Skeletal muscle cell (primary cell): ENCODE results near the gene ESPNL.

Experiments
- DNase-seq: peaks from one replicate; pipeline ENCODE4 v3.0.0-alpha.2; 2010; ENCODE audit warnings: low read depth
- H3K4me3 ChIP-seq: 2 replicates; pipeline ENCODE4 v1.5.1; 2011; ENCODE audit warnings: low read depth, mild to moderate bottlenecking, control low read depth, low read length, moderate library complexity

Gene ESPNL

GRCh38 chr2:238097201-238097987 lies 2.7 kb upstream of the ESPNL start:
- no peak overlapping the region for H3K4me3 ChIP-seq
- DNase-seq: no peak

DNA sequence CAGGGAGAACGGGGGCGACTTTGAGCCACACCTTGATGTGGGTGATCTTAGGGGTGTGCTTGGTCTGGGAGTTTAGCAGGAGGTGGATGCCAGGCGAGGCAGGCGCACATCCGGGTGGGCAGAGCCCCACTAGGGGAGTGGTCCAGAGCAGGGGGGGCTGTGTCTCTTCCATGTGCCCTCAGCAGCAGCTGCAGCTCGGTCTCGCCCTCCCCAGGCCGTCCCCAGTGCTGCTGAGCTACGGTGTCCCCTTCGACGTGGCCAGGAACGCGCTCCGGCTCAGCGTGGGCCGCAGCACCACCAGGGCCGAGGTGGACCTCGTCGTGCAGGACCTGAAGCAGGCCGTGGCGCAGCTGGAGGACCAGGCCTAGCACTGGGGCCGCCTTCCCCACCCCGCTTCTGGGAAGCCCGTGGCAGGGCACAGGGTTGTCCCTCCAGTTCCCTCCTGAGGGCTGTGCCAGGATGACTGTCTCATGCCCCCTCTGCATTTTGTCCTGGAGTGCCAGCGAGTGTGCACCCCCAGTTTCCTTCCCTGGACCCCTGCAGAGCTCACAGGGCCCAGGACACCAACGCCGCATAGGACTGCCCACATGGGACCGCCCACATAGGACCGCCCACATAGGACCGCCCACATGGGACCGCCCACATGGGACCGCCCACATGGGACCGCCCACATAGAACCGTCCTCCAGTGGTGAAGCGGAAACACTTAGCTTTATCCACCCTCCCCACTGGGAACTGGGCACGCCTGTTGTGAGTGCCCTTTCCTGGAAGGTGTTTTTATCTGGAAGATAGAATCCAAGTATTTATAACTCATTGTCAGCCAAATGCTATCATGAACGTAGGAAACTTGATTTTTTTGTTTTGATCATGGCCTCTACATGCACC lies 1.9 kb upstream of the ESPNL start:
- peak; percentile 4 for DNase-seq
- H3K4me3 ChIP-seq: no peak overlapping the region

DNA sequence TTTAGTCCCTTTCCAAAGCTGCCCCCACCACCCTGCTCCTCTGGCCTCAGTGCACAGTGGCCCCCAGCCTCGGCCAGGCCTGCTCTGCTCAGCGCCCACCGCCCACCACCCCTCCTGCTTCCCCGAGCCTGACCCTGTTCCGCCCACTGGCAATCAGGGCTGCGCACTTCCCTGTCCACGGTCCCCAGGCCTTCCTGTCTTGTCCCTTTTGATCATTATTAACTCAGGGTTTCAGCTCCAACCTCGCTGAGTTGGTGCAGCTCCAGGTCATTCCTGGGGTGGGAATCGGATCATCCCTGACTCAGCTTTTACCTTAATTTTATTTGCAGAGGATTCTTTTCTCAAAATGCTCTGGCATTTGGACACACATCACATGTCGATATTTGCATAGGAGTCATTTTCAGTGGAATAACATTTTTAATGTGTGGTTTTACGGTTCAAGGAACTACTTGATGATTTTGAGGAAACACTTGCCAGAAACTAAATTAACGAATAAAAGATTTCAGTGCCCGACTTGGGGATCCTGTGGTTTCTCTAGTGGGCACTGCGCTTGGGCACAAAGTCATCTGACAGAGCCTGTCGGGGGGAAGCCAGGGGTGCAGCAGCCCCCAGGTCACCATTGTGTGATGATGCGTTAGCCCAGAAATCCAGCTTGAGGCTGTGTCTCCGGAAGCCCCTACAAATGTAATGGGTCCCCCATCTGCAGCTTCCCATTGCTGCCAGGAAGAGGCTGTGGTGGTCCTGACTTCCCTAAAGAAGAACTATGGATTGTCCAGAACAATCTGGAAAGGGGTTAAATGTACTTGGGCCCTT lies 1.0 kb upstream of the ESPNL start:
- DNase-seq: no peak
- H3K4me3 ChIP-seq: no peak overlapping the region

DNA sequence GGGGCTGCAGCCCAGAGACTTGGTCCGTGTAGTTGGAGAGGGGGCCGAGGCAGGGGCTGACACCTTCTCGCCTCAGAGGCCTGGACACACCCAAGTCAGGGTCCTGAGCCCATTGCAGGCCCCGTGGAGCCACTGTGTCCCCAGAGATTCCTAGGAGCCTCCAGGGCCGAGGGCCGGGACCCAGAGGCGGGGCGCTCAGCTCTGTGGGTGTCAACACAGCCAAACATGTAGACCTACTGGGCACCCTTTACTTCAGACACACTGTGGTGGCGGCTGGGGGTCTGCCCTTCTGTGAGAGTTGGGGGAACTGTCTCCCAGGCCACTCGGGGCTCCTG lies 459 bp upstream of the ESPNL start:
- H3K4me3 ChIP-seq: no peak overlapping the region
- DNase-seq: no peak

GRCh38 chr2:238100821-238101771 lies 956 bp downstream of the ESPNL start:
- DNase-seq: no peak
- H3K4me3 ChIP-seq: no peak overlapping the region

DNA sequence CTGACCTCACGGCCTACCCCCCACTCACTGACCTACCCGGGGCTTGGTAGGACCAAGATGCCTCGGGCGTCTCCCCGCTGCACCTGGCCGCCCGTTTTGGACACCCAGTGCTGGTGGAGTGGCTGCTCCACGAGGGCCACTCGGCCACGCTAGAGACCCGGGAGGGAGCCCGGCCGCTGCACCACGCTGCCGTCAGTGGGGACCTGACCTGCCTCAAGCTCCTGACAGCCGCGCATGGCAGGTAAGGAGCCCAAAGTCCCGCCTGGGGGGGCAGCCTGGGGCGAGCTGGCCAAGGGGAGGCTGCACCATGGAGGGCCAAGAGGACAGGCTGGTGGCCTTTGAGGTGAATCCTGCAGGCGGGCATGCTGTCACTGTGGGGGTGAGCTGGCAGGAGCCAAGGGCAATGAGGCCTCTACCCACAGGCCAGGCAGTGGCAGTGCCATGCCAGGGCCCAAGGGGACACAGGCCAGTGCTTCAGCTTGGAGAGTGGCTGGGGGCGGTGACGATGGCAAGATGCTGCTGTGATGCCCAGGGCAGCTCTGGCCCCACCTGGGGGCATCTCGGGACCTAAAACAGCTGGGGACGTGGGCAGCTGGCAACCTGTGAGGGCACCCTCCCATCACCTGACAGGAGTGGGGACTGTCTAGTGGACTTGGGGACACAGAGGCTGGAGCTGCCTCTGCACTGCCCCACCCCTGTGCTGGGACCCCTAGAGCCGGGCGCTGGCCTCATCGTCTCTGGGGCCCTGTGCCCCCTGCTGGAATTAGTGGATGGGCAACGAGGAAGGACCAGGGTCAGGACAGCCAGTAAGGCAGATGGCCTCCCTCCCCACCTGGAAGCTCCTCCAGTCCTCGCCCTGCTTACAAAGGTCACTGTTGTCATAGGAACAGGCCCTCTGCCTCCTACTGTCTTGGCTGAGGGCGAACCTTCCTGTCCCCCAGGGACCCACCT lies 2.0 kb downstream of the ESPNL start:
- DNase-seq: no peak
- no peak overlapping the region for H3K4me3 ChIP-seq

- no peak overlapping the region for H3K4me3 ChIP-seq
- no peak for DNase-seq
Measured at GRCh38 chr2:238102865-238103264, 2.7 kb downstream of the ESPNL start.

GRCh38 chr2:238103465-238104225 lies 3.5 kb downstream of the ESPNL start:
- no peak for DNase-seq
- H3K4me3 ChIP-seq: no peak overlapping the region

DNA sequence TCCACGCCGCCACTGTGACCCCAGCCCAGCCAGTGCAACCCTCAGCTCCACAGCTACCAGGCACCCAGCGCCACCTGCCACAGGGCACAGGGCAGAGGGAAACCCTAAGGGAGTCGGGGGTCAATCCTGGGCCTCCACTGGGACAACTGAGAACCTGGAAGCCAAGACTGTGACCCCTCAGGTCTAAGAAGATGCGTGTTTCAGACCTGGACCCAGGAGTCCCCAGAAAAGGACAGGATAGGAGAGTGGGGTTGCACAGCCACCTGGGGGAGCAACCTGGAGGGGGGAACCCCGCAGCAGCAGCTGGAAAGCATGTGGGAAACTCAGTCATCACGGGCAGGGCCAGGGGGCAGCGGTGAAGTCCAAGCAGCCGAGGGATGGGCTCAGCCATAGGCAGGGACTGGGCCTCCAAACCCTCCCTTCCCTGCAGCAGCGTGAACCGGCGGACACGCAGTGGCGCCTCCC lies 4.1 kb downstream of the ESPNL start:
- DNase-seq: no peak
- H3K4me3 ChIP-seq: no peak overlapping the region

- H3K4me3 ChIP-seq: no peak overlapping the region
- DNase-seq: no peak
Measured at GRCh38 chr2:238104691-238105371, 4.7 kb downstream of the ESPNL start.

DNA sequence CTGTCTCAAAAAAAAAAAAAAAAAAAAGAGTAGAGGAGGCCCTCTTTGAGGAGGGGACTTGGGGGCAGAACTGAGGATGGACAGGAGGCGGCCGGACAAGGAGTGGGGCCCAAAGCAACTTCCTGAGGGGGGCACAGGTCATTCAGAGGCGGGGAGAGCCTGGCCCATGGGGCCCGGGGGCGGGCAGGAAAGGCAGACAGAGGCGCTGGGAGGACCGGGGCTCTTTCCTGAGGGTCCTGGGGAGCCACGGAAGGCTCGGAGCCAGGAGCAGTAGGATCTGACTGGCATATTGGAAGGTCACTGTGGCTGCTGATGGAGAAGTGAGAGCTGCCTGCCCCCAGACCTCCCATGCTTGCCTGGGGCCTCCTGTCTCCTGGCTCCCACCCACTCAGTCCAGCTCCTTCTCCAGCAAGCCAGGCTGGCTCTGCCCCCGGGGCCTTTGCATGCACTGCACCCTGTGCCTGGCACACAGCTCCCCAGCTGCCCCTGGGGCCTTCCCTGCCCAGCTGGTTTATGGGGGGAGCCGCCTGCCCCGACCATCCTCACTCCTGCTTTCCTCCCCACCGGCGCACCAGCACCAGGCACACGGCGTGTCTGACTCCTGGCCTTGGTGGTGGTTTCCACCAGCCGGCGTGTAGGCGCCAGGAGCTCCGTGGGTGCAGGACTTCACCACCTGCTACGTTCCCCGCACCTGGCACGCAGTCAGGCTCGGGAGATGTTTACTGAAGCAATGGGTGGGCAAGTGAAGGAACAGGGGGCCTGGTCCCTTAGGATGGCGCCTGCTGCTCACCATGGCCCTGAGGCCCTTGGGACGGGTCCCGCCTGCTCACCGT lies 5.6 kb downstream of the ESPNL start:
- no peak for DNase-seq
- H3K4me3 ChIP-seq: no peak overlapping the region

DNA sequence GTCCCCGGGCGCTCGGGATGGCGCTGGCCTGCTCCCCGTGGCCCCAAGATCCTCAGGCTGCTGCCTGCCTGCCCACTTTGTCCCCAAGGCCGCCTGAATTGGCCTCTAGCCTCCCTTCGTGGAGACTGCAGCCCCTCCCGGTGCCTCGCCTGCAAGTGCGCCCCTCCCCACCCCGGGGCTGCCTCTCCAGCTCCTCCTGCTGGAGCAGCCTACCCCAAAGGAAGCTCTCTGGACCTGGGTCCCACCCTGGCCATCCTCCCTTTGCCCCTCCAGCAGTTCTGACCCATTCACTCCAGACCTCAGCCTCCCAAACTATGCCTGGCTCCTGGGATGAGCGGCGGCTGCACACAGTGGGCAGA lies 6.2 kb downstream of the ESPNL start:
- no peak overlapping the region for H3K4me3 ChIP-seq
- DNase-seq: no peak

- no peak for DNase-seq
- no peak overlapping the region for H3K4me3 ChIP-seq
Measured at GRCh38 chr2:238106698-238107524, 6.8 kb downstream of the ESPNL start.

GRCh38 chr2:238107525-238108422 lies 7.6 kb downstream of the ESPNL start:
- H3K4me3 ChIP-seq: no peak overlapping the region
- DNase-seq: no peak
